T-helper 2 cell treated with Interferon-gamma antibody and Interleukin-4, amounts not matched to agents 100 ng/mL and 5 ng/mL, for 36 hours (primary cell): ENCODE data around the gene NF2. TPM values are rescaled to one million over a fixed set of nuclear protein-coding genes. Genes with fewer than 3 reads are reported as not detected.

Source experiments
- intact Hi-C: fragments of 100-400 bp; cut with micrococcal nuclease; formaldehyde crosslinking; loops from one replicate; pipeline ENCODE4 v1.15.1; 2023
- total RNA-seq: library from RNA; stranded (reverse); gene quantifications from 2 replicates; pipeline ENCODE4 v1.2.3, GENCODE V29; 2022

Gene NF2
- total RNA-seq, 1 donor from 2014 or later: 63.5 TPM

GRCh38 chr22:29629903-29630516 is 26.6 kb downstream of the NF2 start:
- intact Hi-C loops: no loop called here

- intact Hi-C loops: no loop called here
These were observed 27.6 kb downstream of the NF2 start for GRCh38 chr22:29630987-29631386.

- intact Hi-C loops: no loop called here
These were observed 28.3 kb downstream of the NF2 start for GRCh38 chr22:29631725-29632124.

GRCh38 chr22:29632672-29633071 is 29.2 kb downstream of the NF2 start:
- intact Hi-C loops: no loop called here

GRCh38 chr22:29633514-29634312 is 30.3 kb downstream of the NF2 start:
- intact Hi-C loops: no loop called here

- intact Hi-C loops: loop anchor here (5.0 kb wide), 1 partner anchor 452 kb away; no protein-coding TSS in a partner anchor
These were observed 31.4 kb downstream of the NF2 start for GRCh38 chr22:29634847-29635246.

GRCh38 chr22:29635734-29636357 is 32.4 kb downstream of the NF2 start:
- intact Hi-C loops: loop anchor here (5.0 kb wide), 1 partner anchor 451 kb away; no protein-coding TSS in a partner anchor

GRCh38 chr22:29636751-29637150 is 33.3 kb downstream of the NF2 start:
- intact Hi-C loops: loop anchor here (5.0 kb wide), 1 partner anchor 451 kb away; no protein-coding TSS in a partner anchor

- intact Hi-C loops: loop anchor here (5.0 kb wide), 1 partner anchor 450 kb away; no protein-coding TSS in a partner anchor
These were observed 33.7 kb downstream of the NF2 start for GRCh38 chr22:29637181-29637580.

- intact Hi-C loops: loop anchor here (5.0 kb wide), 1 partner anchor 449 kb away; no protein-coding TSS in a partner anchor
These were observed 35.2 kb downstream of the NF2 start for GRCh38 chr22:29638678-29639077.

- intact Hi-C loops: loop anchor here (5.0 kb wide), 1 partner anchor 448 kb away; no protein-coding TSS in a partner anchor
These were observed 35.7 kb downstream of the NF2 start for GRCh38 chr22:29639096-29639495.

- intact Hi-C loops: no loop called here
These were observed 37.7 kb downstream of the NF2 start for GRCh38 chr22:29641042-29641699.

GRCh38 chr22:29641700-29642330 is 38.4 kb downstream of the NF2 start:
- intact Hi-C loops: no loop called here

- intact Hi-C loops: no loop called here
These were observed 39.3 kb downstream of the NF2 start for GRCh38 chr22:29642694-29643093.

GRCh38 chr22:29647954-29648737 is 44.7 kb downstream of the NF2 start:
- intact Hi-C loops: no loop called here

- intact Hi-C loops: no loop called here
These were observed 46.9 kb downstream of the NF2 start for GRCh38 chr22:29650370-29650769.

- intact Hi-C loops: no loop called here
These were observed 48.2 kb downstream of the NF2 start for GRCh38 chr22:29651652-29652051.

GRCh38 chr22:29654420-29654819 is 51.0 kb downstream of the NF2 start:
- intact Hi-C loops: no loop called here

- intact Hi-C loops: no loop called here
These were observed 51.4 kb downstream of the NF2 start for GRCh38 chr22:29654882-29655281.

- intact Hi-C loops: no loop called here
These were observed 54.7 kb downstream of the NF2 start for GRCh38 chr22:29658176-29658575.
